Measurements from ENCODE around the gene TRAFD1.

The TRAFD1 gene

DNA sequence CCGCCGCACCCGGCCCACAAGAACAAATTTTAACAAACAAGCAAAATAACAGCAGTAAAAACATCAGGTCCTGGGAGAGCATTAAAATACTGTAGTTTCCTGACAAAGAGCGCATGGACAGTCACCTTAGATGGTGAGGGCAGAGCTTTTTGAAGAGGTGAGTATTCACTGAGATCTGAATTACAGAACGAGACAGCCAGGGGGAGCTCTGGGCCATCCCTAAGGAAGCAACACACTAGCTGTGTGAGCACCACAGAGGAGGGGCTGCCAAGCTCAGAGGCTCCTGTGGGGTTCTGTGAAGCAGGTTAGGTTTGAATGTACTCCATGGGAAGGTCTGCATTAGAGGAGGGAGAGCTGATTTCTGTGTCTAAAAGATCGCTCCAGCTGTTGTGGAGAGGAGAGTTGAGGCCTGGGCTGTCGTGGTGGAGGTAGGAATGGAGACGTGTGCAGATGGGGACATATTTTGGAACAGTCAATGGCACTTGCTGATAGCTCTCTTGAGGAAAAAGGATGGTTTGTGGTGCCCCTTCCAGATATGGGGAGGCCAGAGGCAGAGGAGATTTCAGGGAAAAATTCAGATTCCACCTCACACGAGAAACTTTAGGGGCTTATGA, 72.9 kb downstream of the TRAFD1 start:
- DNase-seq (ENCODE audit: low read depth in 2 of 3, low spot score in 2 of 3) = peak in 1 of 3 experiments; percentile 8

DNA sequence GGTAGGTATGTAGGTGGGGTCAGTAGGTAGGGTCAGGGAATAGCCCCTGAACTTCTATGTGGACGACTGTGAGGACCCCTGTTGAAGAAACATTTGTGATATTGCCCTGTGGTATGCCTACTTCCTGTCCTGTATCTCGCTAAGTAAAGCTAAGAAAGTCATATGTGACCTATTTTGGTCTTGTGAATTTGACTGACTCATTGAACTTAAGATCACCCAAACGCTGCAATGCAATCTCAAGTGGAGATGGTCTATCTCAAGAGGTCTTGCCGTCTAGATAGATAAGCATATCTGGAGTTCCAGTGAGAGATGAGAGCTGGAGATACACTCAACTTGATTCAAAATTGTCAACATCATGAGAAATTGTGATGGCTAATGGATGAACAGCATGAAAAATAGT, 73.8 kb downstream of the TRAFD1 start:
- DNase-seq (ENCODE audit: low read depth in 2 of 3, low spot score in 2 of 3) = no peak

All from activated CD8-positive, alpha-beta memory T cell treated with anti-CD3 and anti-CD28 coated beads for 48 hours (primary cell).